Activated naive CD4-positive, alpha-beta T cell treated with anti-CD3 and anti-CD28 coated beads, Interleukin-2, amount 50 U/mL, for 16 hours (primary cell): Measurements from ENCODE around the gene HERPUD2.

ENCODE experiments used
- DNase-seq: peaks from one replicate; pipeline ENCODE4 v3.0.0-alpha.2; 2020

The HERPUD2 gene, protein sequence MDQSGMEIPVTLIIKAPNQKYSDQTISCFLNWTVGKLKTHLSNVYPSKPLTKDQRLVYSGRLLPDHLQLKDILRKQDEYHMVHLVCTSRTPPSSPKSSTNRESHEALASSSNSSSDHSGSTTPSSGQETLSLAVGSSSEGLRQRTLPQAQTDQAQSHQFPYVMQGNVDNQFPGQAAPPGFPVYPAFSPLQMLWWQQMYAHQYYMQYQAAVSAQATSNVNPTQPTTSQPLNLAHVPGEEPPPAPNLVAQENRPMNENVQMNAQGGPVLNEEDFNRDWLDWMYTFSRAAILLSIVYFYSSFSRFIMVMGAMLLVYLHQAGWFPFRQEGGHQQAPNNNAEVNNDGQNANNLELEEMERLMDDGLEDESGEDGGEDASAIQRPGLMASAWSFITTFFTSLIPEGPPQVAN

GRCh38 chr7:35694784-35695472, at the start of gene HERPUD2:
TSS of gene HERPUD2 (minus strand) at chr7:35695135. CDS start at chr7:35694330, 805 bp downstream.
- DNase-seq, result peak; percentile 91

- no peak for DNase-seq
Measured at GRCh38 chr7:35738889-35739288, 44.0 kb upstream of the HERPUD2 start.

GRCh38 chr7:35736725-35737124, 41.8 kb upstream of the HERPUD2 start:
- no peak for DNase-seq

DNA sequence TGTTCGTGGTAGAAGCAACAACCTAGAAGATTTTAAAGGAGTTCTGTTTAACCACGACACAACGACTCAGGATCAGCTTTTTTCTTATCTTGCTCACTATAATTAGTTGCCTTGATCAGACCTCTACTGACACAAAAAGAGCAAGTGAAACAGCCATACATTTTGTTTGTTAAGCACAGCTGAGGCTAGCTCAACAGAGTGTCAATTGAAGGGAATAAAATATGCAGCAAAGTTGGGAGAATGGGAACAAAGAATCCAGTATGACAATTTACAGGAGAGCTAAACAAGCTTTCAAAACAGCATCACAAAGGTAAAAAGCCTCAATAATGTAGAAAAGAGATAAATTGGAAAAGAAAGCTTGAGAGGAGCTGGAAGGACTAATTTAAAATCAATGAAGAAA, 40.5 kb upstream of the HERPUD2 start:
- no peak for DNase-seq

DNA sequence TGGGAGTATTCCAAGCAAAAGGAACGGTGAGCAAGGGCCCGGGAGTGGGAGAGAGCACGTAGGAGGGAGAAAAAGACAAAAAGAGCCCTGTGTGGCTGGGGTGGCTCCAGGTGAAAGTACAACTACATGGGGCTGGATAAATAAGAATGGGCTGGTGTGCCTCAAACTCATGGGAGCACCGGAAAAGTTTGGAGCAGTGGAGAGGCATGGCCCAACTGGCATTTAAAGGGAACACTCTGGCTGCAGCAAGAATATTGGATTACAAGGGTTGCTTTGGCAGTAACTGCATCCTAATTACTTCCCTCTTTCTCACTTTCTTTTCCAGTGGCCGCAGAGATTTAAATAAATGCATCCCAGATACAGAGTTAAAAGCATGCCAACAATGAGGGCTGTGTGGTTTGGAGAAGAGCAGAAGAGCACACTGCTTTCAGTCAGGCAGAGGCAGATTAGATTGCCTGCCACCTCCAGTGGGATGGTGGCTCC, 39.1 kb upstream of the HERPUD2 start:
- DNase-seq, result no peak

DNA sequence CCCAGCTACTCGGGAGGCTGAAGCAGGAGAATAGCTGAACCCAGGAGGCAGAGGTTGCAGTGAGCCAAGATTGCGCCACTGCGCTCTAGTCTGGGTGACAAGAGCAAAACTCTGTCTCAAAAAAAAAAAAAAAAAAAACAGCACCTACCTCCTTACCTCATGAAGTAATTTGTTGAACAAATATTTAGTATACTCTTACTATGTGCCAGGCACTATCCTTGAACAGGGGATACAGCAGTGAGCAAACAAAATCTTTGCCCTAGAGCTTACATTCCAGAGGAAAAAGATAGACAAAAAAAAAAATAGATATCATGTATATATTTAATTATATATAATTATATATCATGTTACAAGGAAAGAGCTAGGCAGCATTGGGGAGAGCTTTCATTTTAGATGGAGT, 36.4 kb upstream of the HERPUD2 start:
- no peak for DNase-seq

GRCh38 chr7:35729061-35729783, 34.3 kb upstream of the HERPUD2 start:
- DNase-seq, result no peak

GRCh38 chr7:35728412-35729060, 33.6 kb upstream of the HERPUD2 start:
- no peak for DNase-seq

- no peak for DNase-seq
Measured at GRCh38 chr7:35727571-35727970, 32.6 kb upstream of the HERPUD2 start.

DNA sequence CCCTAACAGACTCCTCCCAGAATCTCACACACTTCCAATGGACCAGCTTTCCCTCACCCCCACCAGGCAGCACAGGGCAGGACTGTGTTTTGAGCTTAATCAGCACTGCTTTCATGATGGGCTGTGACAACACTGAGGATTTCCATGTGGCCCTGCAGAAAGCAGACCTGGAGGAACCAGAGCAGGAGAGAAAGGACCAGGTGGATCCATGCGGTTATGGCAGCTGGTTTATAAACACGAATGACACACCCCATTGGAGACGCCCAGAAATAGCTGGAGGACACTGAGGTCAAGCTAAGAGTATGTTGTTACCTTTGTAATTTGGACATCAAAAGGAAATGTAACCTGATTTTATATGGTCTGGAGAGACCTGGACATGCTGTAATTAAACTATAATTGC, 31.7 kb upstream of the HERPUD2 start:
- no peak for DNase-seq

DNA sequence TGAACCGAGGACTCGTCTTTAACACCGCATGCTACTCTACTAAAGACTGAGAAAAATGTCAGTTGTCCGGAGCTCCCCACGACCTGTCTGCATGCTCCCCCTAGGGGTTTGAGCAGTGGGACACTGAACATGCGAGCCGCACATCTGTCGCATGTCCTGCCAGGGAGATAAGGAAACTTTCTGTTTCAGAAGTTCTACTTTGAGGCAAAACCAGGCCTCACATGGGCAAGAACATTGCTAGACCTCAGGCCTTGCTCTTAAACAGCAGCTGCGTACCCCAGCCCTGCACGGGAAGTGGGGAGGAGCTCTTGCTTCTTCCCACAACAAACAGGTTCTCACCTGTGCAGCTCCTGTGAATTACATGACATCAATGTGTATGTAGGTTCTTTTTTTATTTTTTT, 30.3 kb upstream of the HERPUD2 start:
- peak; percentile 26 for DNase-seq

DNA sequence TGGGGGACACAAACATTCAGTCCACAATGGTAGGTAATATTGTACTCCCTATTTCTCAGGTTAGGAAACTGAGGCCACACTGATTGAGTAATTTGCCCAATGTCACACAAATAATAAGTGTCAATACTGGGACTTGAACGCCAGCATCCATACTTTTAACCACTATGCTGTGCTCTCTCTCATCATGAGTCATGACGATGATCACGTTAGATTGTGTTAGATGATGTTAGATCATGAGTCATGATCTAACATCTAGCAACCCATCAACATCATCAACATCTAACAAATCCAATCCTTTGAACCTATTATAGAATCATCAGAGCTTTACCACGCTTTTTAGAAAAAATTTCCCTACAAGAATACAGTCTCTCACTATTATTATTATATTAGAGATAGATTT, 28.1 kb upstream of the HERPUD2 start:
- DNase-seq, result no peak

- DNase-seq, result peak; percentile 24
Measured at GRCh38 chr7:35722054-35722849, 27.3 kb upstream of the HERPUD2 start.

GRCh38 chr7:35721288-35721687, 26.4 kb upstream of the HERPUD2 start:
- no peak for DNase-seq

DNA sequence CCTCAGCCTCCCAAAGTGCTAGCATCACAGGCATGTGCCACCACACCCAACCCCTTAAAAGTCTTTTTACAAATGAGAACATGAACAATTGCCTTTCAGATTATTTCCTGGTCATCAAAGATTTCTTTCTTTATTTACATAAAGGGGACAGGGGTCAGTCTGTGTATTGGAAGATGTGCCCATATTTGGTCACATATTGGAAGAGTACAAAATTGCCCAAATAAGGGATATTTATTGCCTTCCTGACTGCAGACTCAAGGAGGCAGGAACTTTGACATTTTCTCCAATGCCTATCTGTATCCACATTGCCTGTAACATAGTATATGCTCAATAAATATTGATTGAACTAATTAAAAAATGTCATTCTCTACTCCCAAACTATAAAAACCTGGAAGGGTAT, 25.9 kb upstream of the HERPUD2 start:
- DNase-seq, result no peak

- no peak for DNase-seq
Measured at GRCh38 chr7:35720032-35720431, 25.1 kb upstream of the HERPUD2 start.

DNA sequence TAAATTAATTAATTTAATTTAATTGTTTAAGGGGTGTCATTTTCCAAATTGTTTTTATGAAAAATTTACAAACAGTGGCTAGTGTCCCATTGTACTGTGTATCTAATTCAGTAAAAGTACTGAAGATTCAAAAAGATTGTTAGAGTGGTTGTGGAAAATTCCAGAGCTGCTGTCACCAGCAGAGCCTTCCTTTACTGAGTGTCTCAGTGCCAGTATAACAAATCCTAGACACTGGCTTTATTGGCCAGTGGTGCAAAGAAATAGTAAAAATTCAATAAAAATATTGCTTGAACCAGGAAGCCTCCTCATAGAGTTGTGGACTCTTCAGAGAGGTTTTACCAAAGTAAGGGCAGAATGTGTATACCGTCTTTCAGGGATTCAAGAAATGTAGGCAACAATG, 23.1 kb upstream of the HERPUD2 start:
- DNase-seq, result no peak

DNA sequence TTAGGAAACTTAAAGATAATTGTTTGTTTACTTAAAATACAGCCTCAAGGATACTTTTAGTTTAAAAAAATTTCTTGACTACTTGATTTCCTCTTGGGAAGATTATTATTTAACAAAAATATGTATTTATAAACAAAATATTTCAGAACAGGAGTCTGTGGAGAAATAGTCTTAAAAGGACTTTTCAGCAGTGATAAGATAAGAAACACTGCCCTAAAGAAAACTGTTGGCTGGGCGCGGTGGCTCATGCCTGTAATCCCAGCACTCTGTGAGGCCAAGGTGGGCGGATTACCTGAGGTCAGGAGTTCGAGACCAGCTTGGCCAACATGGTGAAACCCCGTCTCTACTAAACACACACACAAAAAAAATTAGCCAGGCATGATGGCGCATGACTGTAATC, 22.6 kb upstream of the HERPUD2 start:
- no peak for DNase-seq

GRCh38 chr7:35717013-35717412, 22.1 kb upstream of the HERPUD2 start:
- DNase-seq, result no peak

GRCh38 chr7:35716038-35716803, 21.3 kb upstream of the HERPUD2 start:
- no peak for DNase-seq

- no peak for DNase-seq
Measured at GRCh38 chr7:35714862-35715261, 19.9 kb upstream of the HERPUD2 start.
